HG03066 (cell line): Measurements from ENCODE around the gene CDC42BPG.
A peak's percentile ranks its signal among the peaks of the same experiment; 100 is the strongest.
"Not testable (repeated sequence)": the region's sequence is repeated elsewhere in the genome, so short reads cannot be mapped to it uniquely, and the experiment has no call there.

Experiments
- ATAC-seq: cut with Tn5 transposase; IDR thresholded peaks from one replicate; pipeline ENCODE4 v1.9.1; 2021; ENCODE audit warnings: low read depth; ENCODE audit not compliant: unreplicated experiment

CDC42BPG gene

GRCh38 chr11:64835616-64836447 is 8.6 kb downstream of the CDC42BPG start:
- ATAC-seq, result no peak

GRCh38 chr11:64834723-64835615 is 9.5 kb downstream of the CDC42BPG start:
- ATAC-seq, result no peak

GRCh38 chr11:64834031-64834722 is 10.3 kb downstream of the CDC42BPG start:
- ATAC-seq, result no peak

GRCh38 chr11:64833509-64833908 is 10.9 kb downstream of the CDC42BPG start:
- ATAC-seq, result no peak

- no peak for ATAC-seq
Measured at GRCh38 chr11:64833198-64833502, 11.3 kb downstream of the CDC42BPG start.

- no peak for ATAC-seq
Measured at GRCh38 chr11:64832467-64833197, 11.8 kb downstream of the CDC42BPG start.

- ATAC-seq, result no peak
Measured at GRCh38 chr11:64831411-64831891, 13.0 kb downstream of the CDC42BPG start.

GRCh38 chr11:64829536-64830251 is 14.8 kb downstream of the CDC42BPG start:
- ATAC-seq, result no peak

- ATAC-seq, result no peak
Measured at GRCh38 chr11:64827451-64827839, 17.0 kb downstream of the CDC42BPG start.

- ATAC-seq, result no peak
Measured at GRCh38 chr11:64826578-64827450, 17.6 kb downstream of the CDC42BPG start.

GRCh38 chr11:64826062-64826461 is 18.4 kb downstream of the CDC42BPG start:
- no peak for ATAC-seq

- no peak for ATAC-seq
Measured at GRCh38 chr11:64823568-64824119, 20.8 kb downstream of the CDC42BPG start.

GRCh38 chr11:64817476-64817875 is 27.0 kb downstream of the CDC42BPG start:
- no peak for ATAC-seq

GRCh38 chr11:64815433-64815832 is 29.0 kb downstream of the CDC42BPG start:
- ATAC-seq, result not testable (repeated sequence)

- peak; percentile 51 for ATAC-seq
Measured at GRCh38 chr11:64814712-64815187, 29.7 kb downstream of the CDC42BPG start.

GRCh38 chr11:64813826-64814225 is 30.6 kb downstream of the CDC42BPG start:
- ATAC-seq, result no peak

GRCh38 chr11:64810891-64811272 is 33.6 kb downstream of the CDC42BPG start:
- peak; percentile 13 for ATAC-seq

- ATAC-seq, result peak; percentile 54
Measured at GRCh38 chr11:64810271-64810890, 34.1 kb downstream of the CDC42BPG start, which contains the start of gene MEN1. Gene MEN1 (minus strand): TSS chr11:64810551. CDS start chr11:64810109, 442 bp downstream.
